Erythroblast (primary cell): Measurements from ENCODE around the gene PSMA5.

Source experiments
- GATA1 ChIP-seq: IDR thresholded peaks from 2 replicates; pipeline ENCODE4 v1.6.1; 2011; ENCODE audit warnings: low read depth, mild to moderate bottlenecking, control low read depth, low read length, moderate library complexity
- POLR2A ChIP-seq: IDR thresholded peaks from 2 replicates; pipeline ENCODE4 v1.6.1; 2011; ENCODE audit warnings: mild to moderate bottlenecking, low read length

DNA sequence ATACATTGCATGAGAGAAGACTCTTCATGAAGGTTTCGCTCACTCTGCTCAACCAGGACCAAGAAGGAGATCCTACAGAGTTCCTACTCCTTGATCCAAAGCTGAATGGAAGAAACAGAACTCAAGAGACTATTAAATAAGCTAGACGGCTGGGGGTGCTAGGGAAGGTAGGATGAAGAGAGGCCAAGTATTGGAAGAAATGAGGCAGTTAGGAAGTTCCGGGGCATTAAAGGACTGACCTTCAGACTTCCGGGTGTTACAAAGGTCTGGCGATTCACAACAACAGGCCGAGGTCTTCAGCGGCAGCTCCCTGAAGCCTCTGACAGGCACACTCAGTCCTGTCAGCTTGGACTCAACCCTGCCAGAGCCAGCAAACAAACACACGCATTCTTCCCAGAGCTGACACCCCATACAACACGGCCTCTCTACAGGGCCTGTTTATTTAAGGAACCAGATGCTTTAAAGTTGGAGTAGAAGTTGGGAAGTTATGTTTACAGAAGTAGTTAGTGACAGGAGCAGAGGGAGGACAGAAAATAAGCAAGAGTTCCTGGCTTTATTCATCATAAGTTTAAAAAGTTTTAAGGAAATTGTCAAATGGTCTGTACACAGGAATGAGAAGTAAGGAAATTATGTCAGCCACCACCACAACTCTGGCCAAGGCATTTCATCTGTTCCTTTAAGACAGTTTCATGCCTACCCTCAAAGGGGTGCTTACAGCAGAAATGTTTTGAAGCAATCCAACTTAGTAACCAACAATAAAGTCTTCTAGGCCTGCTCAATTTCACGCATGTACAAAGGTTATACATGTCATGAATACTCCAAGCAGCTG lies 33.2 kb downstream of the PSMA5 start:
- no peak for TF ChIP-seq POLR2A
- no peak for TF ChIP-seq GATA1
